Natural killer cell (primary cell): ENCODE results near the gene ADGRG7. TPM values are rescaled to one million over a fixed set of nuclear protein-coding genes. Genes with fewer than 3 reads are reported as not detected.

Experiments used
- ATAC-seq, 3 donors: fragments of 150-1000 bp in 2 of 3; fragments of 200-7000 bp in 1 of 3; cut with Tn5 transposase; 1 replicate in 1 of 3; 2 replicates in 2 of 3; pipeline ENCODE4 v1.10.0; 2021; ENCODE audit warnings: mild to moderate bottlenecking in 2 of 3, moderate library complexity in 2 of 3
- DNase-seq, 2 donors: peaks; one replicate each; pipeline versions ENCODE4 v3.0.0 to v3.0.0-alpha.2; 2013 to 2021; ENCODE audit warnings: mixed read lengths in 1 of 2
- H3K27ac ChIP-seq: one replicate; pipeline ENCODE4 v1.5.1; 2013; ENCODE audit warnings: mild to moderate bottlenecking, low read length
- H3K27me3 ChIP-seq: one replicate; pipeline ENCODE4 v1.6.1; 2013; ENCODE audit warnings: low read length; ENCODE audit not compliant: control insufficient read depth, insufficient read depth
- H3K36me3 ChIP-seq: one replicate; pipeline ENCODE4 v1.6.1; 2013; ENCODE audit warnings: low read length; ENCODE audit not compliant: control insufficient read depth, insufficient read depth
- H3K4me1 ChIP-seq: one replicate; pipeline ENCODE4 v1.6.1; 2013; ENCODE audit warnings: low read length; ENCODE audit not compliant: control insufficient read depth, insufficient read depth
- H3K4me3 ChIP-seq: one replicate; pipeline ENCODE4 v1.5.1; 2013; ENCODE audit warnings: low read length
- H3K9me3 ChIP-seq: one replicate; pipeline ENCODE4 v1.6.1; 2013; ENCODE audit warnings: low read length; ENCODE audit not compliant: control insufficient read depth, insufficient read depth
- H3K27ac Mint-ChIP-seq, 2 donors: one replicate each; pipeline ENCODE4 v1.8.0; 2022; ENCODE audit warnings: mild to moderate bottlenecking in 2 of 2, mixed read lengths in 2 of 2, moderate library complexity in 1 of 2
- H3K27me3 Mint-ChIP-seq, 2 donors: one replicate each; pipeline ENCODE4 v1.8.0; 2022; ENCODE audit warnings: low read depth in 2 of 2, mixed read lengths in 2 of 2
- H3K36me3 Mint-ChIP-seq: one replicate; pipeline ENCODE4 v1.8.0; 2022; ENCODE audit warnings: mixed read lengths
- H3K4me1 Mint-ChIP-seq, 2 donors: one replicate each; pipeline ENCODE4 v1.8.0; 2022; ENCODE audit warnings: mixed read lengths in 2 of 2
- H3K4me3 Mint-ChIP-seq: one replicate; pipeline ENCODE4 v1.8.0; 2022; ENCODE audit warnings: mild to moderate bottlenecking, moderate library complexity, mixed read lengths
- H3K9me3 Mint-ChIP-seq, 2 donors: one replicate each; pipeline ENCODE4 v1.8.0; 2022; ENCODE audit warnings: mixed read lengths in 2 of 2
- CTCF ChIP-seq: fragments of 200-600 bp; IDR thresholded peaks from one replicate; pipeline ENCODE4 v1.8.0; 2022; ENCODE audit warnings: antibody characterized with exemption
- WGBS: methylation state at CpG from one replicate; pipeline ENCODE4 v1.1.7; 2013; ENCODE audit warnings: missing lambda C conversion rate; ENCODE audit not compliant: insufficient coverage; 5-methylcytosine and 5-hydroxymethylcytosine counted together
- intact Hi-C: fragments of 100-400 bp; cut with micrococcal nuclease; formaldehyde crosslinking; loops from one replicate; pipeline ENCODE4 v1.14.2; 2022
- total RNA-seq, 4 donors: library from RNA; stranded (reverse); fragments of 120-200 nt in 1 of 4; gene quantifications; one replicate each; pipeline versions ENCODE4 v1.2.3 to v1.2.4, GENCODE V29; 2013 to 2022

ADGRG7 gene
- total RNA-seq, 3 donors from 2014 or later (not counting 1 experiment from before 2014, with no cell fraction given): not detected

- Mint-ChIP-seq H3K27ac (no peak overlapping the region), H3K4me3 (no peak overlapping the region), H3K9me3 (no peaks in the 10 kb centered on the region), H3K4me1 (peaks cover 5 to 6% of the 10 kb centered on the region in 2 donors), H3K36me3 (no peaks in the 10 kb centered on the region), H3K27me3 (peaks cover 13 to 23% of the 10 kb centered on the region in 2 donors)
- peaks cover 5% of the 10 kb centered on the region for H3K27me3 ChIP-seq
- no peak overlapping the region for H3K4me3 ChIP-seq
- intact Hi-C loops: no loop called here
- no peak for TF ChIP-seq CTCF
- H3K9me3 ChIP-seq: no peaks in the 10 kb centered on the region
- peaks cover 9% of the 10 kb centered on the region for H3K4me1 ChIP-seq
- DNase-seq (no peak), ATAC-seq (no peak)
- 89% methylated on average over 1 of the region's 1 CpG for WGBS
- H3K36me3 ChIP-seq: no peaks in the 10 kb centered on the region
- H3K27ac ChIP-seq: no peak overlapping the region
Observed at GRCh38 chr3:100631236-100631635, 21.8 kb downstream of the ADGRG7 start.

- no peak overlapping the region for H3K27ac ChIP-seq
- WGBS: 25% methylated on average over 5 of the region's 5 CpGs
- no peak overlapping the region for H3K4me3 ChIP-seq
- intact Hi-C loops: no loop called here
- peaks cover 5 to 6% of the 10 kb centered on the region in 2 donors for H3K4me1 Mint-ChIP-seq
- no peaks in the 10 kb centered on the region for H3K36me3 Mint-ChIP-seq
- H3K27me3 Mint-ChIP-seq: peaks cover 8 to 10% of the 10 kb centered on the region in 2 donors
- H3K9me3 ChIP-seq: no peaks in the 10 kb centered on the region
- H3K9me3 Mint-ChIP-seq: no peaks in the 10 kb centered on the region
- peak; percentile 19 to 31 for DNase-seq
- H3K4me3 Mint-ChIP-seq: no peak overlapping the region
- H3K4me1 ChIP-seq: peaks cover 9% of the 10 kb centered on the region
- ATAC-seq: peak; percentile 65 to 87 (median 84)
- H3K27ac Mint-ChIP-seq: no peak overlapping the region
- H3K36me3 ChIP-seq: no peaks in the 10 kb centered on the region
- TF ChIP-seq CTCF: no peak
- H3K27me3 ChIP-seq: peaks cover 3% of the 10 kb centered on the region
Observed at GRCh38 chr3:100634493-100635272, 25.3 kb downstream of the ADGRG7 start.

GRCh38 chr3:100635273-100635701 lies 25.9 kb downstream of the ADGRG7 start:
- Histone ChIP-seq H3K4me1 (peaks cover 9% of the 10 kb centered on the region), H3K27me3 (peaks cover 2% of the 10 kb centered on the region), H3K4me3 (no peak overlapping the region), H3K36me3 (no peaks in the 10 kb centered on the region), H3K9me3 (no peaks in the 10 kb centered on the region), H3K27ac (no peak overlapping the region)
- peaks cover 8 to 11% of the 10 kb centered on the region in 2 donors for H3K27me3 Mint-ChIP-seq
- no peak overlapping the region for H3K4me3 Mint-ChIP-seq
- H3K27ac Mint-ChIP-seq: no peak overlapping the region
- 56% methylated on average over 3 of the region's 3 CpGs for WGBS
- DNase-seq (no peak), ATAC-seq (peak in 2 of 3 donors; percentile 32 to 47)
- no peak for TF ChIP-seq CTCF
- H3K4me1 Mint-ChIP-seq: peaks cover 5 to 6% of the 10 kb centered on the region in 2 donors
- intact Hi-C loops: no loop called here
- H3K9me3 Mint-ChIP-seq: no peaks in the 10 kb centered on the region
- no peaks in the 10 kb centered on the region for H3K36me3 Mint-ChIP-seq
